CD4-positive, alpha-beta T cell treated with Interleukin-15 for 4 hours (primary cell): Measurements from ENCODE around the gene GTF3C5.
"Not testable (repeated sequence)": the region's sequence is repeated elsewhere in the genome, so short reads cannot be mapped to it uniquely, and the experiment has no call there.

Experiments used
- DNase-seq: peaks from one replicate; pipeline ENCODE4 v3.0.0-alpha.2; 2020; ENCODE audit warnings: low spot score

Gene GTF3C5

GRCh38 chr9:133070985-133071384 is 40.2 kb downstream of the GTF3C5 start:
- DNase-seq = not testable (repeated sequence)

GRCh38 chr9:133071484-133072150 is 40.8 kb downstream of the GTF3C5 start:
- no peak for DNase-seq

- DNase-seq = not testable (repeated sequence)
These were observed 41.4 kb downstream of the GTF3C5 start for GRCh38 chr9:133072210-133072609.

GRCh38 chr9:133073086-133074014 is 42.6 kb downstream of the GTF3C5 start:
- DNase-seq = no peak

GRCh38 chr9:133074111-133074651 is 43.4 kb downstream of the GTF3C5 start:
- no peak for DNase-seq

- DNase-seq = no peak
These were observed 45.3 kb downstream of the GTF3C5 start for GRCh38 chr9:133075925-133076630.

GRCh38 chr9:133076691-133077090 is 45.9 kb downstream of the GTF3C5 start:
- no peak for DNase-seq

GRCh38 chr9:133078486-133078885 is 47.7 kb downstream of the GTF3C5 start:
- no peak for DNase-seq

- DNase-seq = no peak
These were observed 49.4 kb downstream of the GTF3C5 start for GRCh38 chr9:133080161-133080560.

GRCh38 chr9:133080786-133081779 is 50.3 kb downstream of the GTF3C5 start:
- not testable (repeated sequence) for DNase-seq

- DNase-seq = not testable (repeated sequence)
These were observed 51.3 kb downstream of the GTF3C5 start for GRCh38 chr9:133081957-133082644.

- DNase-seq = not testable (repeated sequence)
These were observed 52.9 kb downstream of the GTF3C5 start for GRCh38 chr9:133083688-133084087.

- DNase-seq = not testable (repeated sequence)
These were observed 55.5 kb downstream of the GTF3C5 start for GRCh38 chr9:133086212-133086860.

GRCh38 chr9:133086894-133087293 is 56.1 kb downstream of the GTF3C5 start:
- no peak for DNase-seq

- no peak for DNase-seq
These were observed 56.8 kb downstream of the GTF3C5 start for GRCh38 chr9:133087429-133088145.

GRCh38 chr9:133088146-133088750 is 57.5 kb downstream of the GTF3C5 start:
- DNase-seq = no peak

- no peak for DNase-seq
These were observed 58.0 kb downstream of the GTF3C5 start for GRCh38 chr9:133088756-133089155.

- DNase-seq = no peak
These were observed 58.5 kb downstream of the GTF3C5 start for GRCh38 chr9:133089271-133089671.

GRCh38 chr9:133090187-133090586 is 59.4 kb downstream of the GTF3C5 start:
- DNase-seq = no peak
